ENCODE data around the gene PRSS36. TPM values are rescaled to one million over a fixed set of nuclear protein-coding genes. Genes with fewer than 3 reads are reported as not detected.

The PRSS36 gene
- total and polyA plus RNA-seq, 9 of the 15 experiments (the other 6 are each of a cell fraction or from before 2014, with no cell fraction given) = 0.09 to 1.2 (median 0.54) TPM; not detected in 2

DNA sequence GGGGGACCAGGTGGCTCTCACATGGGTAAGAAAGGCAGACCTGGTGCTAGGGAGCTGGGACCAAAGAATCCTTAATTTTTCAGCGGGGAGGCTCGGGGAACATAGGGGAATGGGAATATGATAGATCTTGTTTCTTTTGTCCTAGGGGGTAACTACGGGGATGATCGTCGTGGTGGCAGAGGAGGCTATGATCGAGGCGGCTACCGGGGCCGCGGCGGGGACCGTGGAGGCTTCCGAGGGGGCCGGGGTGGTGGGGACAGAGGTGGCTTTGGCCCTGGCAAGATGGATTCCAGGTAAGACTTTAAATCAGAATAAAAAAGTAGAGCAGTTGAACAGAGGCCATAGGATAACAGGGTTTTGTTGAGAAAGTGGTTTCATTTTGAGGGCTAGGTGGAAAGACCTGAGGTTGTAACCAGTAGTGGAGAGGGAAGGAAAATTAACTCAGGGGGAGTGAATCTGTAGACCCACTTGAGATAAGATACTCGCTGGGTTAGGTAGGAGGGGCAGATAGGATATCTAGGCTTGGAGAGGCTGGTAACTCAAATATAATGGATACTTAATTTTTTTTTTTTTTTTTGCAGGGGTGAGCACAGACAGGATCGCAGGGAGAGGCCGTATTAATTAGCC lies 41.1 kb upstream of the PRSS36 start (continued):
- TF ChIP-seq, protein P1, sequence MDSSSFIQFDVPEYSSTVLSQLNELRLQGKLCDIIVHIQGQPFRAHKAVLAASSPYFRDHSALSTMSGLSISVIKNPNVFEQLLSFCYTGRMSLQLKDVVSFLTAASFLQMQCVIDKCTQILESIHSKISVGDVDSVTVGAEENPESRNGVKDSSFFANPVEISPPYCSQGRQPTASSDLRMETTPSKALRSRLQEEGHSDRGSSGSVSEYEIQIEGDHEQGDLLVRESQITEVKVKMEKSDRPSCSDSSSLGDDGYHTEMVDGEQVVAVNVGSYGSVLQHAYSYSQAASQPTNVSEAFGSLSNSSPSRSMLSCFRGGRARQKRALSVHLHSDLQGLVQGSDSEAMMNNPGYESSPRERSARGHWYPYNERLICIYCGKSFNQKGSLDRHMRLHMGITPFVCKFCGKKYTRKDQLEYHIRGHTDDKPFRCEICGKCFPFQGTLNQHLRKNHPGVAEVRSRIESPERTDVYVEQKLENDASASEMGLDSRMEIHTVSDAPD (CRISPR knock-in tag; IDR thresholded peaks at IDR 0.05) = no peak
- TF ChIP-seq JUND (IDR thresholded peaks at IDR 0.05; ENCODE audit: borderline replicate concordance, low read depth, low read length) = no peak
- no peak for TF ChIP-seq JUND (tag; IDR thresholded peaks at IDR 0.05; ENCODE audit: borderline replicate concordance, low read depth, low read length)
- TF ChIP-seq NFXL1 (CRISPR knock-in tag; IDR thresholded peaks at IDR 0.05) = no peak
- TF ChIP-seq KDM4B (IDR thresholded peaks at IDR 0.05; ENCODE audit: borderline replicate concordance in 2 of 2, low read depth in 1 of 2) = no peak
- TF ChIP-seq, protein P2, sequence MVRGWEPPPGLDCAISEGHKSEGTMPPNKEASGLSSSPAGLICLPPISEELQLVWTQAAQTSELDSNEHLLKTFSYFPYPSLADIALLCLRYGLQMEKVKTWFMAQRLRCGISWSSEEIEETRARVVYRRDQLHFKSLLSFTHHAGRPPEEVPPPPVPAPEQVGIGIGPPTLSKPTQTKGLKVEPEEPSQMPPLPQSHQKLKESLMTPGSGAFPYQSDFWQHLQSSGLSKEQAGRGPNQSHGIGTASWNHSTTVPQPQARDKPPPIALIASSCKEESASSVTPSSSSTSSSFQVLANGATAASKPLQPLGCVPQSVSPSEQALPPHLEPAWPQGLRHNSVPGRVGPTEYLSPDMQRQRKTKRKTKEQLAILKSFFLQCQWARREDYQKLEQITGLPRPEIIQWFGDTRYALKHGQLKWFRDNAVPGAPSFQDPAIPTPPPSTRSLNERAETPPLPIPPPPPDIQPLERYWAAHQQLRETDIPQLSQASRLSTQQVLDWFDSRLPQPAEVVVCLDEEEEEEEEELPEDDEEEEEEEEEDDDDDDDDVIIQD (CRISPR knock-in tag; IDR thresholded peaks at IDR 0.05) = no peak
- TF ChIP-seq GABPB1 (CRISPR knock-in tag; IDR thresholded peaks at IDR 0.05) = no peak
- TF ChIP-seq NR1H2 (CRISPR knock-in tag; IDR thresholded peaks at IDR 0.05) = no peak
- TF ChIP-seq, protein P3, sequence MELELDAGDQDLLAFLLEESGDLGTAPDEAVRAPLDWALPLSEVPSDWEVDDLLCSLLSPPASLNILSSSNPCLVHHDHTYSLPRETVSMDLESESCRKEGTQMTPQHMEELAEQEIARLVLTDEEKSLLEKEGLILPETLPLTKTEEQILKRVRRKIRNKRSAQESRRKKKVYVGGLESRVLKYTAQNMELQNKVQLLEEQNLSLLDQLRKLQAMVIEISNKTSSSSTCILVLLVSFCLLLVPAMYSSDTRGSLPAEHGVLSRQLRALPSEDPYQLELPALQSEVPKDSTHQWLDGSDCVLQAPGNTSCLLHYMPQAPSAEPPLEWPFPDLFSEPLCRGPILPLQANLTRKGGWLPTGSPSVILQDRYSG (tag; conservative IDR thresholded peaks at IDR 0.05; ENCODE audit: low read depth) = no peak
- peak; percentile 58 for TF ChIP-seq POLR2A (conservative IDR thresholded peaks at IDR 0.05)
- TF ChIP-seq, protein P4, sequence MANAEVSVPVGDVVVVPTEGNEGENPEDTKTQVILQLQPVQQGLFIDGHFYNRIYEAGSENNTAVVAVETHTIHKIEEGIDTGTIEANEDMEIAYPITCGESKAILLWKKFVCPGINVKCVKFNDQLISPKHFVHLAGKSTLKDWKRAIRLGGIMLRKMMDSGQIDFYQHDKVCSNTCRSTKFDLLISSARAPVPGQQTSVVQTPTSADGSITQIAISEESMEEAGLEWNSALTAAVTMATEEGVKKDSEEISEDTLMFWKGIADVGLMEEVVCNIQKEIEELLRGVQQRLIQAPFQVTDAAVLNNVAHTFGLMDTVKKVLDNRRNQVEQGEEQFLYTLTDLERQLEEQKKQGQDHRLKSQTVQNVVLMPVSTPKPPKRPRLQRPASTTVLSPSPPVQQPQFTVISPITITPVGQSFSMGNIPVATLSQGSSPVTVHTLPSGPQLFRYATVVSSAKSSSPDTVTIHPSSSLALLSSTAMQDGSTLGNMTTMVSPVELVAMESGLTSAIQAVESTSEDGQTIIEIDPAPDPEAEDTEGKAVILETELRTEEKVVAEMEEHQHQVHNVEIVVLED (CRISPR knock-in tag; IDR thresholded peaks at IDR 0.05) = no peak
- TF ChIP-seq, protein P5, sequence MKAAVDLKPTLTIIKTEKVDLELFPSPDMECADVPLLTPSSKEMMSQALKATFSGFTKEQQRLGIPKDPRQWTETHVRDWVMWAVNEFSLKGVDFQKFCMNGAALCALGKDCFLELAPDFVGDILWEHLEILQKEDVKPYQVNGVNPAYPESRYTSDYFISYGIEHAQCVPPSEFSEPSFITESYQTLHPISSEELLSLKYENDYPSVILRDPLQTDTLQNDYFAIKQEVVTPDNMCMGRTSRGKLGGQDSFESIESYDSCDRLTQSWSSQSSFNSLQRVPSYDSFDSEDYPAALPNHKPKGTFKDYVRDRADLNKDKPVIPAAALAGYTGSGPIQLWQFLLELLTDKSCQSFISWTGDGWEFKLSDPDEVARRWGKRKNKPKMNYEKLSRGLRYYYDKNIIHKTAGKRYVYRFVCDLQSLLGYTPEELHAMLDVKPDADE (conservative IDR thresholded peaks at IDR 0.05; ENCODE audit: control insufficient read depth, low read depth, low read length) = no peak
- no peak for TF ChIP-seq DDX20 (tag; IDR thresholded peaks at IDR 0.05; ENCODE audit: low read depth)
- TF ChIP-seq SAP30 (IDR thresholded peaks at IDR 0.05; ENCODE audit: borderline replicate concordance, insufficient read depth, low read depth, low read length, poor library complexity, severe bottlenecking) = no peak
- TF ChIP-seq PCBP2 (IDR thresholded peaks at IDR 0.05; ENCODE audit: low read depth, low read length, poor library complexity, severe bottlenecking) = no peak
- TF ChIP-seq, protein P6, sequence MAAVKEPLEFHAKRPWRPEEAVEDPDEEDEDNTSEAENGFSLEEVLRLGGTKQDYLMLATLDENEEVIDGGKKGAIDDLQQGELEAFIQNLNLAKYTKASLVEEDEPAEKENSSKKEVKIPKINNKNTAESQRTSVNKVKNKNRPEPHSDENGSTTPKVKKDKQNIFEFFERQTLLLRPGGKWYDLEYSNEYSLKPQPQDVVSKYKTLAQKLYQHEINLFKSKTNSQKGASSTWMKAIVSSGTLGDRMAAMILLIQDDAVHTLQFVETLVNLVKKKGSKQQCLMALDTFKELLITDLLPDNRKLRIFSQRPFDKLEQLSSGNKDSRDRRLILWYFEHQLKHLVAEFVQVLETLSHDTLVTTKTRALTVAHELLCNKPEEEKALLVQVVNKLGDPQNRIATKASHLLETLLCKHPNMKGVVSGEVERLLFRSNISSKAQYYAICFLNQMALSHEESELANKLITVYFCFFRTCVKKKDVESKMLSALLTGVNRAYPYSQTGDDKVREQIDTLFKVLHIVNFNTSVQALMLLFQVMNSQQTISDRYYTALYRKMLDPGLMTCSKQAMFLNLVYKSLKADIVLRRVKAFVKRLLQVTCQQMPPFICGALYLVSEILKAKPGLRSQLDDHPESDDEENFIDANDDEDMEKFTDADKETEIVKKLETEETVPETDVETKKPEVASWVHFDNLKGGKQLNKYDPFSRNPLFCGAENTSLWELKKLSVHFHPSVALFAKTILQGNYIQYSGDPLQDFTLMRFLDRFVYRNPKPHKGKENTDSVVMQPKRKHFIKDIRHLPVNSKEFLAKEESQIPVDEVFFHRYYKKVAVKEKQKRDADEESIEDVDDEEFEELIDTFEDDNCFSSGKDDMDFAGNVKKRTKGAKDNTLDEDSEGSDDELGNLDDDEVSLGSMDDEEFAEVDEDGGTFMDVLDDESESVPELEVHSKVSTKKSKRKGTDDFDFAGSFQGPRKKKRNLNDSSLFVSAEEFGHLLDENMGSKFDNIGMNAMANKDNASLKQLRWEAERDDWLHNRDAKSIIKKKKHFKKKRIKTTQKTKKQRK (IDR thresholded peaks at IDR 0.05; ENCODE audit: borderline replicate concordance, low read depth, low read length) = no peak

Data from K562 (cell line).